Activated T-cell treated with anti-CD3 and anti-CD28 coated beads for 48 hours (primary cell): Measurements from ENCODE around the gene WSB1.

ENCODE experiments used
- DNase-seq: peaks from one replicate; pipeline ENCODE4 v3.0.0-alpha.2; 2020; ENCODE audit warnings: low read depth

WSB1 gene

DNA sequence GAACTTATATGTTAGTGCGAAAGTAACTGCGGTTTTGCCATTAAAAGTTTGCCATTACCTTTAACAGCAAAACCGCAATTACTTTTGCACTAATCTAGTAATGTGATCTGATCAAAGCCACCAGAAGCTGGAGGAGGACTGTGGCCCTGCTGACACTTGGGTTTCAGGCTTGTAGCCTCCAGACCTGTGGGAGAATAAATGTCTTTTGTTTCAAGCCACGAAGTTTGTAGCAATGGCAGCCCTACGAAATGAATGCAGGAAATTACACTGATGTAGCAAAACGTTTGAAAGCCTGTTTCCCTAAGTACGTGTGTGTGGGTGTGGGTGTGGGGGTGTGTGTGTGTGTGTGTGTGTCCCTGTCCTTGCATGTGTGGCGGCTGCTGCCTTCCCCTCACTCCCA lies 66.6 kb downstream of the WSB1 start:
- no peak for DNase-seq

DNA sequence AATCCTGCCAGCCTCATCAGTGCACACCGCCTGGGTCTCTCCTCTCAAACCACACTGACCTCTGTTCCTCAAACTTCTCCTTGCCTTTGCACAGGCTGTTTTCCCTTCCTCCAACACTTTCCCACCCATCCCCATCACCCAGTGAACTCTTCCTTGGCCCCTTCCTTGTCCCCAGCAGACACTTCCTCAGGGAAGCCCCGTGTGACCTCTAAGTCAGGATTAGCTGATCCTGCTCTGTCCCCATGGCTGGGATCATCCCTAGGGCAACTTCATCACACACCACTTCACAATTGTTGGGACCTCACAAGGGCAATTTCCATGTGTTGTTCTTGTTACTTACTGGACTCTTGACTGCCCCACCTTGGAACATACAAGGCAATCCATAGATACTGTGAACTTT lies 67.8 kb downstream of the WSB1 start:
- DNase-seq = no peak

- DNase-seq = no peak
These were observed 68.6 kb downstream of the WSB1 start for GRCh38 chr17:27362503-27362902.

DNA sequence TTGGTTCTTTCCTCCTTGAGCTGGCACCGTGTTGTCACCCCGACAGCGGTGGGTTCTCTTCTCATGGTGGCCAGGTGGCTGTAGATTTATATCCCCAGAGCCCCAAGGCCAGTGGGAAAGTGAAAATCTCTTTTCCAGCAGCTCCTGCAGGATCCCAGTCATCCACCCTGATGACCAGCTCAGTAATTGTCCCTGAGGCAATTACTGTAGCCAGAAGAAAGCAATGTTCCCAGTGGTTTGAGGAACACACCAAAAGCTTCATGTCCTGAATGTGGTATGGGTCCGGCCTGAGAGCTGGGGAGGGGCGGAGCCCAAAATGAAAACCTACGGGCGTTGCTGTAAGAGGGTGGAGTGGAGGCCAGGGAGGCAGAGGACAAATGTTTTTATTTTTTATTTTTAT lies 69.0 kb downstream of the WSB1 start:
- no peak for DNase-seq

DNA sequence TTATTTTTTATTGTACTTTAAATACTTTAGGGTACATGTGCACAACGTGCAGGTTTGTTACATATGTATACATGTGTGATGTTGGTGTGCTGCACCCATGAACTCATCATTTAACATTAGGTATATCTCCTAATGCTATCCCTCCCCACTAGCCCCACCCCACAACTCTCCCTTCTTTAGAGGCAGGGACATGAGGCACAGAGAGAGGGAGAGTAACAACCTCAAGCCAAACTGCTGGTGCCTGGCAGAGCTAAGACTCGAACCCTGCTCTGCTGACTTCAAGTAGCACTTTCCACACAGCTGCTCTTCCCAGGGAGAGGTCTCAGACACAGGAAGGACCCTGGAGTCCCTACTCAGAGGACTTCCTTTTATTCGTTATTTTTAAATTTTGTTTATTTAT lies 69.4 kb downstream of the WSB1 start:
- DNase-seq = no peak
